GM19468 (cell line): Measurements from ENCODE around the gene BPIFA3.

ENCODE experiments used
- ATAC-seq: cut with Tn5 transposase; IDR thresholded peaks from one replicate; pipeline ENCODE4 v1.9.1; 2021; ENCODE audit warnings: mild to moderate bottlenecking, moderate library complexity, moderate number of reproducible peaks; ENCODE audit not compliant: unreplicated experiment; ENCODE audit errors: extremely low read depth

Gene BPIFA3

DNA sequence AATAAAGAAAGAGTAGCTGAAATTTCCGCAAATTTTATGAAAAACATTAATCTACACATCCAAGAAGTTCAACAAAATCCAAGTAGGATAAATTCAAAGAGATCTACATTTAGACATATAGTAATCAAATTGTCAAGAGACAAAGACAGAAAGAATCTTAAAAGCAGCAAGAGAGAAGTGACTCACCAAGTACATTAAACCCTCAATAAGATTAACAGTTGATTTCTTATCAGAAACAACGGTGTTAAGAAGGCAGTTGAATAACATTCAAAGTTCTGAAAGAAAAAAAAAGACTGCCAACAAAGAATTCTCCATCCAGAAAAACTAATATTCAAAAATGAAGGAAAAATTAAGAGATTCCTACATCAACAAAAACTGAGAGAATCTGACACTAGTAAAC lies 37.9 kb downstream of the BPIFA3 start:
- ATAC-seq = no peak

DNA sequence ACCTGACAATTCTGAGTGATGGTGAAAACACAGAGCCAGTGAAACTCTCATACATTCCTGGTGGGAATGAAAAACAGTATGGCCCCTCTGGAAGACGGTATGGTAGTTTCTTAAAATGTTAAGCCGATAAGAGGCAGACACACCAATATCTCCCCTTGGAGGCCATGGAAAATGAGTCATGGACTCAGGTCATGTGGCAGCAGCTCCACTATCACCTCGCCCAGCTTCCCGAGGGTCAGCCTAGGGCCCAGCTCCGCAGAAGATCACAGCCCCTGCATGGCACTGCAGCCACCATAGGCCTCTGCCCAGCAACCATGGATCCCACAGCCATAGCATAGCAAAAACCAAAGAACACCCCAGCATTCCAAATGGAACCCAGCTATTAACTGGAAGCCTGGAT lies 40.1 kb downstream of the BPIFA3 start:
- no peak for ATAC-seq

GRCh38 chr20:33259371-33259770 lies 42.2 kb downstream of the BPIFA3 start:
- no peak for ATAC-seq

- no peak for ATAC-seq
Measured at GRCh38 chr20:33261465-33261864, 44.3 kb downstream of the BPIFA3 start.

DNA sequence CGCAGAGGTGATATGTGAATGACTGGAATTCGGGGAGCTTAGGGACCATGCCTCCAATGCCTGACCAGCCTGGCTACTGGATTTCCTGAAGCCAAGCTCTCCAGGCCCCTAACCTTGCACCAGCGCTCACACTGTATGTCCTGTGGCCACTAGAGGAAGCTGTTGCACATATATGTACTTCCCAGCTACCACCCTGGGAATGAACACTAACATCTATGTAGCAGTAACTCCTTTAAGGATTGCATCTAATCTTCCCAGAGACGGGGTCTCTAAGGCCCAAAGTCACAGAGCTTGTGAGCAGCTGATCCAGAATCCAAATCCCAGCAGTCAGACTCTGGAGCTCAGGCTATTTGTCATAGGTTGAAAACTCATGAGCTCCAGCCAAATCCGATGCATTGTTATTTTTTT lies 45.5 kb downstream of the BPIFA3 start:
- ATAC-seq = no peak

DNA sequence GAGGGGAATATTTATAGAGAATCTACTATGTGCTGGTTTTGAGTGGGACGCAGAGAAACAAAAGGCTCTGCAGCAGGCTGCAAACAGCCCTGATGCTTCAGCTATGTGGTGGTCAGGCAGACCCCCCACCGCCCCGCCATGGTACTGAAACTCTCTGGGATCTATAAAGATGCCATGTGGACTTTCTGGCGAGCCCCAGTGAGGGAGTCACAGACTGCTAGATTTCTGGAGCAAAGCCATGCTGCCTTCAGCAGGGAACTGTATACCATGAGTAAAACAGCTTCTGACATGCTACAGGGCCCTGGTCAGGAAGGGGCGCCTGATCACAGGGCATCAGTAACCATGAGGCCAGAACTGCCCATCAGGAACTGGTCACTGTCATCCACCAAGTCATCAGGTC lies 46.6 kb downstream of the BPIFA3 start:
- ATAC-seq = no peak

DNA sequence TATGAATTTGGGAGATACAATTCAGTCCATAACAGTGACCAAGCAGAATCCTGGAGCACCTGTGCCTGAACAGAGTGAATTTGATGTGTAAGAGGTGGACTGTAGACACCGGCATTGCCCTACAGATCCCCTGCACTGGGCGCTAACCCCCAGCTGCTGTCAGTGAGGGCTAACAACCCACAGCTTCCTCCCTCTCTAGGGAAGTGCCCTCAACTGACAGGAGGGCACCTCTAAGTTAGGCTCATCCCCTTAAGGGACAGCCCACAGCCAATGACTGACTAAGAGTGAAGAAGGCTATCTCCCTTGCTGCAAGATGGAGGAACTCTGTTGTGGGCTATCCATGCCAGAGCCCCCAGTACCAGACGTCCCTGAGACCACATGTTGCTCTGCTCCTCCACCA lies 50.5 kb downstream of the BPIFA3 start:
- no peak for ATAC-seq

GRCh38 chr20:33272155-33272873 lies 55.2 kb downstream of the BPIFA3 start:
- ATAC-seq = no peak

- no peak for ATAC-seq
Measured at GRCh38 chr20:33273117-33273851, 56.1 kb downstream of the BPIFA3 start.

DNA sequence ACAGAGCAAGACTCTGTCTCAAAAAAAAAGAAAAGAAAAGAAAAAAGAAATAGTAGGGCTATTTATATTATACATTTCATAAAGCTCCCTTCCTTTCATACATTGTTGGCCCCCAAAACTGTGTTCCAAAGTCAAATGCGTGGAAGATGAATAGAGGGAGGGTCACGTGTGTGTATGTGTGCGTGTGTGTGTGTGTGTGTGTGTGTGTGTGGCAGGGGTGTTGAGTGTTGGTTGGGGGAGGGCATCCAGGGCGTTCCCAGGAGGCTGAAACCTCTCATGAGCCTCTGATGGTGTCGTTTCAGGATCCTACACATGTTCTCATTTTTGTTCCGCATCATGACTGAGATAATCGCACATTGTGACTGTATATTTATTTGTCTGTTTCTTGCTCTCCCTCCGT lies 58.1 kb downstream of the BPIFA3 start:
- ATAC-seq = no peak

GRCh38 chr20:33275871-33276270 lies 58.7 kb downstream of the BPIFA3 start:
- ATAC-seq = no peak

DNA sequence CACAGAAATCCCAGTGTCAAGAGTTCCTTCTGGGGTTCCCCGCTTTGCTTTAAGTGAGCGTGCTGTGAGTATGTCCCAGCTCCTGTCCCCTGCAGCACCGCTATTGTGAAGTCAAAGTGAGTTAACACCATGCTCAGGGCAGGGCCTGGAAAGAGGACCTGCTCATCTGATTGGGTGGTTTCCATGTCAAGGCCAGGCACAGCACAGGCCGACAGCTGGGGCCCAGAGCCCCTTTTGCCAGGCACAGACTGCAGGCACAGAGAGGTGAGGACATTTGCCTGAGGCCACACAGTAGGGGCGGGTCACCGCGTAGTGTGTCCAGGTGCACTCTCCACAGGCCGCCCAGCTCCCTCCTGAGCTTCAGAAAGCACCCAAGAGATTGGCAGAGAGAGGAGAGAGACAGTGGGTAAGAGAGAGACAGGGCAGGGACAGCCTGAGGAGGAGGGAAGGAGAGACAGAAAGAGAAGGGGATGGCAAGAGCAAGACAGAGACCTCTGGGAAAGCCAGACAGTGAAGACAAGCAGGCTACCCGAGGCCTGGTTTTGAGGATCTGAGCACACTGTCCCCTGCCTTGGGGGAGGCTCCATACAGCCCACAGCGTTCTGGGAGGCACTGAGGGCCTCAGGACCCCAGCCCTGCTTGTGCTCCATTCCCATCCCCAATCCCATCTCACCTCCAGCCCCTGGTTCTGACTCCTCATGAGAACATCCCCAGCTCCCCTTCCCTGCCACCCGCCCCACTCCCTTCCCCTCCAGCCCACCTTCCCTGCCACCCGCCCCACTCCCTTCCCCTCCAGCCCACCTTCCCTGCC lies 59.4 kb downstream of the BPIFA3 start:
- no peak for ATAC-seq
